HL-60 (cell line): ENCODE results near the gene HSFX2.
"Not testable (repeated sequence)": the region's sequence is repeated elsewhere in the genome, so short reads cannot be mapped to it uniquely, and the experiment has no call there.

ENCODE experiments used
- CTCF ChIP-seq: IDR thresholded peaks from one replicate; pipeline ENCODE4 v1.5.1; 2011; ENCODE audit warnings: low read length, control low read depth, inconsistent platforms; ENCODE audit not compliant: insufficient read depth
- GABPA ChIP-seq: IDR thresholded peaks from 2 replicates; pipeline ENCODE4 v1.6.1; 2012; ENCODE audit warnings: low read depth
- POLR2AphosphoS5 ChIP-seq: IDR thresholded peaks from 2 replicates; pipeline ENCODE4 v1.6.1; 2012; ENCODE audit warnings: low read depth
- SPI1 ChIP-seq: IDR thresholded peaks from 2 replicates; pipeline ENCODE4 v1.6.1; 2012; ENCODE audit warnings: low read depth, mild to moderate bottlenecking, borderline replicate concordance
- TF ChIP-seq, protein P1 (sequence below): IDR thresholded peaks from 2 replicates; pipeline ENCODE4 v1.6.1; 2012; ENCODE audit warnings: low read depth; ENCODE audit not compliant: insufficient replicate concordance

DNA sequence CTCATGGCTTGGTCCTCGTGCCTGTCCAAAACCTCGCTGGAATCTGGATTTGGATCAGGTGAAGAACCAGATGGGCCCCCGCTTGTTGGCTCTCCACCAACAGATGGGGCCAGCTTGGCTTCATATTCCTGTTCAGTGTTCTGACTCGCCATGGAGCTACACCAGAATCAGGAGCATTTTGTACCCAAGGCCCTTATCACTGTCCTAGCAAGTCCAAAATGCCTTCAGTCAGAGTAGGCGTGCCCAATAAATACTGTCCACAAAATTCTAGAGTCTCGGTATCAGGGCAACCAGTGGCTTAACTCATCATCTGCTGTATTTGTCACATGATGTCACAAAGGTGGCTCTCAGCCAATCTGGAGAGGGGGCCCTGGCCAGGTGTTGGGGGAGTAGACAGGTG is 45.4 kb downstream of the HSFX2 start, which contains the start of gene HSFX3:
- TF ChIP-seq POLR2AphosphoS5, CTCF, GABPA, SPI1: not testable (repeated sequence)
- TF ChIP-seq, protein P1, sequence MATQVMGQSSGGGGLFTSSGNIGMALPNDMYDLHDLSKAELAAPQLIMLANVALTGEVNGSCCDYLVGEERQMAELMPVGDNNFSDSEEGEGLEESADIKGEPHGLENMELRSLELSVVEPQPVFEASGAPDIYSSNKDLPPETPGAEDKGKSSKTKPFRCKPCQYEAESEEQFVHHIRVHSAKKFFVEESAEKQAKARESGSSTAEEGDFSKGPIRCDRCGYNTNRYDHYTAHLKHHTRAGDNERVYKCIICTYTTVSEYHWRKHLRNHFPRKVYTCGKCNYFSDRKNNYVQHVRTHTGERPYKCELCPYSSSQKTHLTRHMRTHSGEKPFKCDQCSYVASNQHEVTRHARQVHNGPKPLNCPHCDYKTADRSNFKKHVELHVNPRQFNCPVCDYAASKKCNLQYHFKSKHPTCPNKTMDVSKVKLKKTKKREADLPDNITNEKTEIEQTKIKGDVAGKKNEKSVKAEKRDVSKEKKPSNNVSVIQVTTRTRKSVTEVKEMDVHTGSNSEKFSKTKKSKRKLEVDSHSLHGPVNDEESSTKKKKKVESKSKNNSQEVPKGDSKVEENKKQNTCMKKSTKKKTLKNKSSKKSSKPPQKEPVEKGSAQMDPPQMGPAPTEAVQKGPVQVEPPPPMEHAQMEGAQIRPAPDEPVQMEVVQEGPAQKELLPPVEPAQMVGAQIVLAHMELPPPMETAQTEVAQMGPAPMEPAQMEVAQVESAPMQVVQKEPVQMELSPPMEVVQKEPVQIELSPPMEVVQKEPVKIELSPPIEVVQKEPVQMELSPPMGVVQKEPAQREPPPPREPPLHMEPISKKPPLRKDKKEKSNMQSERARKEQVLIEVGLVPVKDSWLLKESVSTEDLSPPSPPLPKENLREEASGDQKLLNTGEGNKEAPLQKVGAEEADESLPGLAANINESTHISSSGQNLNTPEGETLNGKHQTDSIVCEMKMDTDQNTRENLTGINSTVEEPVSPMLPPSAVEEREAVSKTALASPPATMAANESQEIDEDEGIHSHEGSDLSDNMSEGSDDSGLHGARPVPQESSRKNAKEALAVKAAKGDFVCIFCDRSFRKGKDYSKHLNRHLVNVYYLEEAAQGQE: not testable (repeated sequence)
